CD1c-positive myeloid dendritic cell (primary cell): ENCODE data around the gene CHMP2A.
"Not testable (repeated sequence)": the region's sequence is repeated elsewhere in the genome, so short reads cannot be mapped to it uniquely, and the experiment has no call there.

ENCODE experiments used
- DNase-seq: peaks from one replicate; pipeline ENCODE4 v3.0.0-alpha.2; 2016; ENCODE audit errors: extremely low spot score

The CHMP2A gene

GRCh38 chr19:58511353-58512208 is 43.3 kb downstream of the CHMP2A start, which contains the start of gene SLC27A5:
SLC27A5 (minus strand) TSS chr19:58511992; CDS start chr19:58511955, 37 bp downstream.
- no peak for DNase-seq

GRCh38 chr19:58510084-58510862 is 44.6 kb downstream of the CHMP2A start:
- DNase-seq, result no peak

- no peak for DNase-seq
These were observed 45.2 kb downstream of the CHMP2A start for GRCh38 chr19:58509731-58510083.

GRCh38 chr19:58507602-58508223 is 47.2 kb downstream of the CHMP2A start:
- DNase-seq, result not testable (repeated sequence)
